Measurements from ENCODE around the gene TMEM109. TPM values are rescaled to one million over a fixed set of nuclear protein-coding genes. Genes with fewer than 3 reads are reported as not detected.

Gene TMEM109
- total and polyA plus RNA-seq, 2 experiments from 2014 or later, result 17.4 to 17.7 TPM

DNA sequence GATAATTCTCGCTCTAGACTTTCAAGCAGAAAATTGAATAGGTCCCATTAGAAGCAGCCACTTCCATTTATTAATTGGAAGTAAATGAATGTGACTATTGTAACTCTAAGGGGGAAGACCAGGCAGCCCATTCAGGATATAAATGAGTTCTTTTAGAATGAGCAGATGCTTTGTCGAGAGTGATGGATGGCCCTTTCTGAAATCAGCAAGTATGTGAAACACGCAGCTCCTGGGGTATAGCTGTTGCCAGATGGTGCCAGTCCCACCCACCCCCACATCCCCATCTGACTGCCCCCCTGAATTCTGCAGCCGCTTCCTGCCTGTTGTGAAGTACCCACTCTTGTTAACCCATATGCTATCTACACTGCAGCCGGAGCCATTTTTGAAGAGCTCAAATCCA lies 34.3 kb downstream of the TMEM109 start:
- H3K4me1 ChIP-seq (ENCODE audit: insufficient read depth), result peaks cover 29% of the 10 kb centered on the region
- Mint-ChIP-seq H3K4me1 (peaks cover 44% of the 10 kb centered on the region), H3K36me3 (ENCODE audit: low read depth) (peaks cover 3% of the 10 kb centered on the region; the same call in 1 of the 3 replicates)

DNA sequence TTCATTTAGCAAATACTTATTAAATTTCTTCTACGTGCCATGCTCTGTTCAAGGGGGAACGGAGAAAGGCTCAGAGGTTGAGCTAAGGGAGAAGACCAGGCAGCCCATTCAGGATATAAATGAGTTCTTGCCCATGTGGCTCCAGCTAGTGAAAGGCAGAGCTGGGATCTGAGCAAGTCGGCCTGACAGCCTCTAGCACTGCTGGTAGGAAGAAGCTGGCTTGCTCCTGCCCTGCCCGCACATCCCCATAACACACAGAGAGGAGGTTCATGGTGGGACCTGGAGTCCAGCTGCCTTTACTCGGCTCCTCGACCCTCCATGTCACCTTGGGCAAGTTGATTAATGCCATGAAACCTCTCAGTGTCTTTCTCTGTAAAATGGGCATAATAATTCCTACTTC lies 36.1 kb downstream of the TMEM109 start:
- no peaks in the 10 kb centered on the region for H3K36me3 ChIP-seq (ENCODE audit: insufficient read depth)
- H3K4me3 ChIP-seq, result peak overlapping the region; percentile 68
- H3F3A ChIP-seq (replicated peaks; ENCODE audit: low read depth), result peaks cover 8% of the 10 kb centered on the region
- DNase-seq (ENCODE audit: low spot score), result no peak
- Mint-ChIP-seq H3K4me1 (peaks cover 44% of the 10 kb centered on the region), H3K27ac (no peak overlapping the region), H3K9me3 (no peaks in the 10 kb centered on the region), H3K4me3 (peak overlapping the region; percentile 70), H3K36me3 (ENCODE audit: low read depth) (peaks cover 3% of the 10 kb centered on the region; the same call in 1 of the 3 replicates), H3K27me3 (ENCODE audit: insufficient read depth, low read depth, poor library complexity) (peaks cover 30% of the 10 kb centered on the region)
- ATAC-seq, result no peak
- no peaks in the 10 kb centered on the region for H4K20me1 ChIP-seq (replicated peaks; ENCODE audit: insufficient read depth)
- no peaks in the 10 kb centered on the region for H3K9me2 ChIP-seq (ENCODE audit: insufficient read depth)
- H3K27me3 ChIP-seq (ENCODE audit: insufficient read depth), result peaks cover 30% of the 10 kb centered on the region
- H2AFZ ChIP-seq, result no peak overlapping the region
- H3K4me2 ChIP-seq, result peak overlapping the region; percentile 90
- no peak overlapping the region for H3K27ac ChIP-seq (ENCODE audit: low read depth)
- H3K79me2 ChIP-seq (replicated peaks; ENCODE audit: insufficient read depth), result peaks cover 6% of the 10 kb centered on the region; the same call in 1 of the 2 replicates
- peaks cover 29% of the 10 kb centered on the region for H3K4me1 ChIP-seq (ENCODE audit: insufficient read depth)
- TF ChIP-seq POLR2AphosphoS5 (IDR thresholded peaks at IDR 0.05; ENCODE audit: low read depth) (no peak), CREB1 (CRISPR knock-in tag; IDR thresholded peaks at IDR 0.05; ENCODE audit: low read depth) (no peak), ZNF331 (CRISPR knock-in tag; IDR thresholded peaks at IDR 0.05; ENCODE audit: low read depth) (no peak), ZNF114 (CRISPR knock-in tag; IDR thresholded peaks at IDR 0.05) (no peak), JUNB (IDR thresholded peaks at IDR 0.05; ENCODE audit: unreplicated experiment) (no peak), STAT1 (IDR thresholded peaks at IDR 0.05; ENCODE audit: unreplicated experiment) (no peak), EZH2 (IDR thresholded peaks at IDR 0.05; ENCODE audit: low read depth, unreplicated experiment) (no peak), EZH2phosphoT487 (IDR thresholded peaks at IDR 0.05; ENCODE audit: unreplicated experiment) (no peak)
- TF ChIP-seq, protein P1, sequence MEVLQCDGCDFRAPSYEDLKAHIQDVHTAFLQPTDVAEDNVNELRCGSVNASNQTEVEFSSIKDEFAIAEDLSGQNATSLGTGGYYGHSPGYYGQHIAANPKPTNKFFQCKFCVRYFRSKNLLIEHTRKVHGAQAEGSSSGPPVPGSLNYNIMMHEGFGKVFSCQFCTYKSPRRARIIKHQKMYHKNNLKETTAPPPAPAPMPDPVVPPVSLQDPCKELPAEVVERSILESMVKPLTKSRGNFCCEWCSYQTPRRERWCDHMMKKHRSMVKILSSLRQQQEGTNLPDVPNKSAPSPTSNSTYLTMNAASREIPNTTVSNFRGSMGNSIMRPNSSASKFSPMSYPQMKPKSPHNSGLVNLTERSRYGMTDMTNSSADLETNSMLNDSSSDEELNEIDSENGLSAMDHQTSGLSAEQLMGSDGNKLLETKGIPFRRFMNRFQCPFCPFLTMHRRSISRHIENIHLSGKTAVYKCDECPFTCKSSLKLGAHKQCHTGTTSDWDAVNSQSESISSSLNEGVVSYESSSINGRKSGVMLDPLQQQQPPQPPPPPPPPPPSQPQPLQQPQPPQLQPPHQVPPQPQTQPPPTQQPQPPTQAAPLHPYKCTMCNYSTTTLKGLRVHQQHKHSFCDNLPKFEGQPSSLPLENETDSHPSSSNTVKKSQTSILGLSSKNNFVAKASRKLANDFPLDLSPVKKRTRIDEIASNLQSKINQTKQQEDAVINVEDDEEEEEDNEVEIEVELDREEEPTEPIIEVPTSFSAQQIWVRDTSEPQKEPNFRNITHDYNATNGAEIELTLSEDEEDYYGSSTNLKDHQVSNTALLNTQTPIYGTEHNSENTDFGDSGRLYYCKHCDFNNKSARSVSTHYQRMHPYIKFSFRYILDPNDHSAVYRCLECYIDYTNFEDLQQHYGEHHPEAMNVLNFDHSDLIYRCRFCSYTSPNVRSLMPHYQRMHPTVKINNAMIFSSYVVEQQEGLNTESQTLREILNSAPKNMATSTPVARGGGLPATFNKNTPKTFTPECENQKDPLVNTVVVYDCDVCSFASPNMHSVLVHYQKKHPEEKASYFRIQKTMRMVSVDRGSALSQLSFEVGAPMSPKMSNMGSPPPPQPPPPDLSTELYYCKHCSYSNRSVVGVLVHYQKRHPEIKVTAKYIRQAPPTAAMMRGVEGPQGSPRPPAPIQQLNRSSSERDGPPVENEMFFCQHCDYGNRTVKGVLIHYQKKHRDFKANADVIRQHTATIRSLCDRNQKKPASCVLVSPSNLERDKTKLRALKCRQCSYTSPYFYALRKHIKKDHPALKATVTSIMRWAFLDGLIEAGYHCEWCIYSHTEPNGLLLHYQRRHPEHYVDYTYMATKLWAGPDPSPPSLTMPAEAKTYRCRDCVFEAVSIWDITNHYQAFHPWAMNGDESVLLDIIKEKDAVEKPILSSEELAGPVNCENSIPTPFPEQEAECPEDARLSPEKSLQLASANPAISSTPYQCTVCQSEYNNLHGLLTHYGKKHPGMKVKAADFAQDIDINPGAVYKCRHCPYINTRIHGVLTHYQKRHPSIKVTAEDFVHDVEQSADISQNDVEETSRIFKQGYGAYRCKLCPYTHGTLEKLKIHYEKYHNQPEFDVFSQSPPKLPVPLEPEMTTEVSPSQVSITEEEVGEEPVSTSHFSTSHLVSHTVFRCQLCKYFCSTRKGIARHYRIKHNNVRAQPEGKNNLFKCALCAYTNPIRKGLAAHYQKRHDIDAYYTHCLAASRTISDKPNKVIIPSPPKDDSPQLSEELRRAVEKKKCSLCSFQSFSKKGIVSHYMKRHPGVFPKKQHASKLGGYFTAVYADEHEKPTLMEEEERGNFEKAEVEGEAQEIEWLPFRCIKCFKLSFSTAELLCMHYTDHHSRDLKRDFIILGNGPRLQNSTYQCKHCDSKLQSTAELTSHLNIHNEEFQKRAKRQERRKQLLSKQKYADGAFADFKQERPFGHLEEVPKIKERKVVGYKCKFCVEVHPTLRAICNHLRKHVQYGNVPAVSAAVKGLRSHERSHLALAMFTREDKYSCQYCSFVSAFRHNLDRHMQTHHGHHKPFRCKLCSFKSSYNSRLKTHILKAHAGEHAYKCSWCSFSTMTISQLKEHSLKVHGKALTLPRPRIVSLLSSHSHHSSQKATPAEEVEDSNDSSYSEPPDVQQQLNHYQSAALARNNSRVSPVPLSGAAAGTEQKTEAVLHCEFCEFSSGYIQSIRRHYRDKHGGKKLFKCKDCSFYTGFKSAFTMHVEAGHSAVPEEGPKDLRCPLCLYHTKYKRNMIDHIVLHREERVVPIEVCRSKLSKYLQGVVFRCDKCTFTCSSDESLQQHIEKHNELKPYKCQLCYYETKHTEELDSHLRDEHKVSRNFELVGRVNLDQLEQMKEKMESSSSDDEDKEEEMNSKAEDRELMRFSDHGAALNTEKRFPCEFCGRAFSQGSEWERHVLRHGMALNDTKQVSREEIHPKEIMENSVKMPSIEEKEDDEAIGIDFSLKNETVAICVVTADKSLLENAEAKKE (CRISPR knock-in tag; IDR thresholded peaks at IDR 0.05), result no peak
- TF ChIP-seq, protein P2, sequence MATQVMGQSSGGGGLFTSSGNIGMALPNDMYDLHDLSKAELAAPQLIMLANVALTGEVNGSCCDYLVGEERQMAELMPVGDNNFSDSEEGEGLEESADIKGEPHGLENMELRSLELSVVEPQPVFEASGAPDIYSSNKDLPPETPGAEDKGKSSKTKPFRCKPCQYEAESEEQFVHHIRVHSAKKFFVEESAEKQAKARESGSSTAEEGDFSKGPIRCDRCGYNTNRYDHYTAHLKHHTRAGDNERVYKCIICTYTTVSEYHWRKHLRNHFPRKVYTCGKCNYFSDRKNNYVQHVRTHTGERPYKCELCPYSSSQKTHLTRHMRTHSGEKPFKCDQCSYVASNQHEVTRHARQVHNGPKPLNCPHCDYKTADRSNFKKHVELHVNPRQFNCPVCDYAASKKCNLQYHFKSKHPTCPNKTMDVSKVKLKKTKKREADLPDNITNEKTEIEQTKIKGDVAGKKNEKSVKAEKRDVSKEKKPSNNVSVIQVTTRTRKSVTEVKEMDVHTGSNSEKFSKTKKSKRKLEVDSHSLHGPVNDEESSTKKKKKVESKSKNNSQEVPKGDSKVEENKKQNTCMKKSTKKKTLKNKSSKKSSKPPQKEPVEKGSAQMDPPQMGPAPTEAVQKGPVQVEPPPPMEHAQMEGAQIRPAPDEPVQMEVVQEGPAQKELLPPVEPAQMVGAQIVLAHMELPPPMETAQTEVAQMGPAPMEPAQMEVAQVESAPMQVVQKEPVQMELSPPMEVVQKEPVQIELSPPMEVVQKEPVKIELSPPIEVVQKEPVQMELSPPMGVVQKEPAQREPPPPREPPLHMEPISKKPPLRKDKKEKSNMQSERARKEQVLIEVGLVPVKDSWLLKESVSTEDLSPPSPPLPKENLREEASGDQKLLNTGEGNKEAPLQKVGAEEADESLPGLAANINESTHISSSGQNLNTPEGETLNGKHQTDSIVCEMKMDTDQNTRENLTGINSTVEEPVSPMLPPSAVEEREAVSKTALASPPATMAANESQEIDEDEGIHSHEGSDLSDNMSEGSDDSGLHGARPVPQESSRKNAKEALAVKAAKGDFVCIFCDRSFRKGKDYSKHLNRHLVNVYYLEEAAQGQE (IDR thresholded peaks at IDR 0.05; ENCODE audit: unreplicated experiment), result no peak
- TF ChIP-seq, protein P3, sequence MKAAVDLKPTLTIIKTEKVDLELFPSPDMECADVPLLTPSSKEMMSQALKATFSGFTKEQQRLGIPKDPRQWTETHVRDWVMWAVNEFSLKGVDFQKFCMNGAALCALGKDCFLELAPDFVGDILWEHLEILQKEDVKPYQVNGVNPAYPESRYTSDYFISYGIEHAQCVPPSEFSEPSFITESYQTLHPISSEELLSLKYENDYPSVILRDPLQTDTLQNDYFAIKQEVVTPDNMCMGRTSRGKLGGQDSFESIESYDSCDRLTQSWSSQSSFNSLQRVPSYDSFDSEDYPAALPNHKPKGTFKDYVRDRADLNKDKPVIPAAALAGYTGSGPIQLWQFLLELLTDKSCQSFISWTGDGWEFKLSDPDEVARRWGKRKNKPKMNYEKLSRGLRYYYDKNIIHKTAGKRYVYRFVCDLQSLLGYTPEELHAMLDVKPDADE (IDR thresholded peaks at IDR 0.05), result no peak

More for the DNA sequence above, 34.3 kb downstream of the TMEM109 start:
- H4K20me1 ChIP-seq (replicated peaks; ENCODE audit: insufficient read depth), result 0 out of 2 replicates have a peak, but pooled peaks cover 3% of the 10 kb centered on the region
- Mint-ChIP-seq H3K9me3 (no peaks in the 10 kb centered on the region), H3K27me3 (ENCODE audit: insufficient read depth, low read depth, poor library complexity) (peaks cover 30% of the 10 kb centered on the region), H3K4me3 (no peak overlapping the region; the same call in 2 of the 3 replicates), H3K27ac (no peak overlapping the region)
- H3K9me2 ChIP-seq (ENCODE audit: insufficient read depth), result no peaks in the 10 kb centered on the region
- ATAC-seq, result no peak
- peaks cover 30% of the 10 kb centered on the region for H3K27me3 ChIP-seq (ENCODE audit: insufficient read depth)
- peak overlapping the region; percentile 73 for H3K4me2 ChIP-seq
- peaks cover 8% of the 10 kb centered on the region for H3F3A ChIP-seq (replicated peaks; ENCODE audit: low read depth)
- H3K27ac ChIP-seq (ENCODE audit: low read depth), result 0 out of 2 replicates have a peak overlapping the region, but pooled peaks have one; percentile 78
- TF ChIP-seq EZH2 (IDR thresholded peaks at IDR 0.05; ENCODE audit: low read depth, unreplicated experiment) (no peak), ZNF331 (CRISPR knock-in tag; IDR thresholded peaks at IDR 0.05; ENCODE audit: low read depth) (no peak)
- peaks cover 6% of the 10 kb centered on the region; the same call in 1 of the 2 replicates for H3K79me2 ChIP-seq (replicated peaks; ENCODE audit: insufficient read depth)
- no peak overlapping the region for H2AFZ ChIP-seq
- H3K4me3 ChIP-seq, result peak overlapping the region; percentile 2; the same call in 1 of the 2 replicates
- no peaks in the 10 kb centered on the region for H3K36me3 ChIP-seq (ENCODE audit: insufficient read depth)
- DNase-seq (ENCODE audit: low spot score), result no peak

Data from GM23338 (cell line).